H1 (cell line): Measurements from ENCODE around the gene SYNDIG1. TPM values are rescaled to one million over a fixed set of nuclear protein-coding genes. Genes with fewer than 3 reads are reported as not detected.

Source experiments
- CTCF ChIA-PET: fragments of 300-600 bp; sonication (Branson Sonifier 250); formaldehyde crosslinking; loops from one replicate; lab custom pipeline; 2021; ENCODE audit not compliant: partially characterized antibody; lab: Charles Lee
- POLR2A ChIA-PET: fragments of 300-600 bp; sonication (Branson Sonifier 250); formaldehyde crosslinking; loops from one replicate; lab custom pipeline; 2021; ENCODE audit warnings: inconsistent platforms; ENCODE audit not compliant: partially characterized antibody; lab: Charles Lee
- DNase-seq, 2 experiments: peaks; one replicate each; pipeline versions ENCODE4 v3.0.0 to v3.0.0-alpha.2; 2010 to 2022; ENCODE audit warnings: low spot score in 2 of 2, low read depth in 1 of 2, mixed read lengths in 1 of 2
- FAIRE-seq: peaks from 2 replicates; lab custom pipeline; 2011; peaks lifted over from hg19 to GRCh38; lab: Jason Lieb, UNC
- H2AFZ ChIP-seq: 2 replicates; pipeline ENCODE4 v1.8.1; 2012; ENCODE audit warnings: low read length, inconsistent platforms
- H2AK5ac ChIP-seq: 2 replicates; pipeline ENCODE4 v1.6.1; 2013; ENCODE audit warnings: low read depth, low read length
- H2BK120ac ChIP-seq: replicated peaks from 2 replicates; pipeline ENCODE3; 2013; ENCODE audit warnings: low read depth, low read length, inconsistent platforms
- H2BK12ac ChIP-seq: 2 replicates; pipeline ENCODE4 v1.6.1; 2013; ENCODE audit warnings: low read depth, low read length
- H2BK15ac ChIP-seq: 2 replicates; pipeline ENCODE4 v1.6.1; 2013; ENCODE audit warnings: low read length
- H2BK20ac ChIP-seq: 2 replicates; pipeline ENCODE4 v1.6.1; 2013; ENCODE audit warnings: low read length
- H2BK5ac ChIP-seq: 2 replicates; pipeline ENCODE4 v1.6.1; 2013; ENCODE audit warnings: low read depth, low read length
- H3K14ac ChIP-seq: 2 replicates; pipeline ENCODE4 v1.6.1; 2013; ENCODE audit warnings: inconsistent platforms; ENCODE audit not compliant: insufficient read length
- H3K18ac ChIP-seq: 2 replicates; pipeline ENCODE4 v1.6.1; 2013; ENCODE audit warnings: low read length; ENCODE audit errors: extremely low read depth
- H3K23ac ChIP-seq: 2 replicates; pipeline ENCODE4 v1.6.1; 2013; ENCODE audit warnings: inconsistent platforms; ENCODE audit not compliant: insufficient read length
- H3K23me2 ChIP-seq: 2 replicates; pipeline ENCODE4 v1.6.1; 2013; ENCODE audit warnings: low read depth, low read length
- H3K27ac ChIP-seq: 2 replicates; pipeline ENCODE4 v1.6.1; 2011; ENCODE audit warnings: low read depth, low read length, inconsistent platforms
- H3K27me3 ChIP-seq, 4 experiments: replicated peaks in 1 of 4; 1 replicate in 1 of 4; 2 replicates in 3 of 4; pipeline versions ENCODE4 v1.6.1 to v1.8.1; 2011 to 2013; ENCODE audit warnings: low read length in 3 of 4, mild to moderate bottlenecking in 3 of 4, inconsistent platforms in 2 of 4, mixed read lengths in 2 of 4, moderate library complexity in 1 of 4; ENCODE audit not compliant: control insufficient read depth in 3 of 4, insufficient read depth in 3 of 4; ENCODE audit errors: extremely low read depth in 1 of 4
- H3K36me3 ChIP-seq, 4 experiments: 2 replicates each; pipeline versions ENCODE4 v1.6.1 to v1.8.1; 2011 to 2013; ENCODE audit warnings: mild to moderate bottlenecking in 4 of 4, low read length in 3 of 4, moderate library complexity in 2 of 4, control low read depth in 1 of 4, inconsistent platforms in 1 of 4; ENCODE audit not compliant: insufficient read depth in 4 of 4, control insufficient read depth in 2 of 4
- H3K4ac ChIP-seq: replicated peaks from 2 replicates; pipeline ENCODE3; 2013; ENCODE audit warnings: low read length, low read depth, mixed read lengths, inconsistent platforms; ENCODE audit not compliant: insufficient read length
- H3K4me1 ChIP-seq, 4 experiments: replicated peaks in 1 of 4; 1 replicate in 1 of 4; 2 replicates in 3 of 4; pipeline versions ENCODE4 v1.6.1 to v1.8.1; 2011 to 2013; ENCODE audit warnings: low read length in 3 of 4, inconsistent platforms in 2 of 4, mixed read lengths in 1 of 4; ENCODE audit not compliant: insufficient read depth in 4 of 4, control insufficient read depth in 3 of 4
- H3K4me2 ChIP-seq, 2 experiments: 2 replicates each; pipeline versions ENCODE4 v1.6.1 to v1.8.1; 2011 to 2013; ENCODE audit warnings: low read depth in 2 of 2, low read length in 2 of 2, control low read depth in 1 of 2, inconsistent platforms in 1 of 2, mild to moderate bottlenecking in 1 of 2; ENCODE audit not compliant: insufficient read depth in 1 of 2
- H3K4me3 ChIP-seq, 4 experiments: fragments of 200-600, 300-600 bp in 1 of 4; sonication (generic), shearing (Covaris generic), sonication (Bioruptor Twin) in 1 of 4; 2 replicates each; pipeline versions ENCODE4 v1.5.1 to v1.8.1; 2011 to 2016; ENCODE audit warnings: low read length in 4 of 4, low read depth in 3 of 4, control low read depth in 2 of 4, inconsistent platforms in 2 of 4, mild to moderate bottlenecking in 2 of 4, mixed read lengths in 1 of 4, moderate library complexity in 1 of 4; ENCODE audit not compliant: insufficient read depth in 2 of 4; ENCODE audit errors: extremely low read depth in 1 of 4
- H3K56ac ChIP-seq: replicated peaks from 2 replicates; pipeline ENCODE3; 2013; ENCODE audit warnings: low read depth, mild to moderate bottlenecking, mixed read lengths, low read length, inconsistent platforms; ENCODE audit not compliant: insufficient read length
- H3K79me1 ChIP-seq: 2 replicates; pipeline ENCODE4 v1.6.1; 2013; ENCODE audit warnings: low read depth, low read length, control low read depth
- H3K79me2 ChIP-seq, 2 experiments: 2 replicates each; pipeline versions ENCODE4 v1.6.1 to v1.8.1; 2012 to 2013; ENCODE audit warnings: low read length in 2 of 2, mild to moderate bottlenecking in 2 of 2, inconsistent platforms in 1 of 2; ENCODE audit not compliant: insufficient read depth in 2 of 2, control insufficient read depth in 1 of 2
- H3K9ac ChIP-seq, 4 experiments: replicated peaks in 1 of 4; 1 replicate in 1 of 4; 2 replicates in 3 of 4; pipeline versions ENCODE4 v1.6.1 to v1.8.1; 2011 to 2013; ENCODE audit warnings: low read depth in 3 of 4, low read length in 3 of 4, control low read depth in 2 of 4, mild to moderate bottlenecking in 2 of 4, moderate library complexity in 2 of 4, inconsistent platforms in 1 of 4; ENCODE audit errors: extremely low read depth in 1 of 4
- H3K9me3 ChIP-seq, 2 experiments: 2 replicates each; pipeline versions ENCODE4 v1.6.1 to v1.8.1; 2012 to 2013; ENCODE audit warnings: mild to moderate bottlenecking in 2 of 2, moderate library complexity in 2 of 2, control low read depth in 1 of 2, inconsistent platforms in 1 of 2, low read depth in 1 of 2, low read length in 1 of 2, mixed read lengths in 1 of 2; ENCODE audit not compliant: insufficient read depth in 2 of 2
- H4K20me1 ChIP-seq, 2 experiments: replicated peaks in 1 of 2; 2 replicates each; pipeline versions ENCODE3 to v1.8.1; 2011 to 2013; ENCODE audit warnings: inconsistent platforms in 2 of 2, low read length in 2 of 2, mild to moderate bottlenecking in 1 of 2; ENCODE audit not compliant: insufficient read depth in 2 of 2, control insufficient read depth in 1 of 2
- H4K5ac ChIP-seq: 2 replicates; pipeline ENCODE4 v1.6.1; 2013; ENCODE audit warnings: low read length, low read depth, mixed read lengths, inconsistent platforms; ENCODE audit not compliant: insufficient read length
- H4K8ac ChIP-seq: 2 replicates; pipeline ENCODE4 v1.8.0; 2013; ENCODE audit warnings: mild to moderate bottlenecking, moderate library complexity, low read length, inconsistent platforms; ENCODE audit not compliant: insufficient read depth; ENCODE audit errors: extremely low read depth
- H4K91ac ChIP-seq: replicated peaks from 2 replicates; pipeline ENCODE3; 2013; ENCODE audit warnings: low read length, mixed read lengths, inconsistent platforms; ENCODE audit not compliant: insufficient read length
- BACH1 ChIP-seq: IDR thresholded peaks from 2 replicates; pipeline ENCODE4 v1.6.1; 2012; ENCODE audit warnings: low read length, improper control_type of control experiment
- BRCA1 ChIP-seq: IDR thresholded peaks from 2 replicates; pipeline ENCODE4 v1.6.1; 2012; ENCODE audit warnings: low read depth, low read length, improper control_type of control experiment
- CREB1 ChIP-seq: IDR thresholded peaks from 2 replicates; pipeline ENCODE4 v1.6.1; 2012; ENCODE audit warnings: inconsistent platforms
- JUND ChIP-seq: IDR thresholded peaks from 2 replicates; pipeline ENCODE4 v1.6.1; 2011; ENCODE audit warnings: mild to moderate bottlenecking, improper control_type of control experiment, low read length
- MAFK ChIP-seq: IDR thresholded peaks from 2 replicates; pipeline ENCODE4 v1.6.1; 2012; ENCODE audit warnings: low read depth, mild to moderate bottlenecking, improper control_type of control experiment, low read length
- NRF1 ChIP-seq: IDR thresholded peaks from 2 replicates; pipeline ENCODE4 v1.6.1; 2011; ENCODE audit warnings: mild to moderate bottlenecking, low read depth, low read length, improper control_type of control experiment
- POLR2A ChIP-seq, 2 experiments: IDR thresholded peaks; 1 replicate in 1 of 2; 2 replicates in 1 of 2; pipeline ENCODE4 v1.6.1; 2011; ENCODE audit warnings: low read depth in 2 of 2, low read length in 2 of 2, mild to moderate bottlenecking in 2 of 2; ENCODE audit errors: control extremely low read depth in 1 of 2
- RAD21 ChIP-seq, 2 experiments: IDR thresholded peaks in 1 of 2; conservative IDR thresholded peaks in 1 of 2; 2 replicates each; pipeline ENCODE4 v1.6.1; 2011; ENCODE audit warnings: low read depth in 2 of 2, low read length in 2 of 2, improper control_type of control experiment in 1 of 2, inconsistent platforms in 1 of 2, mild to moderate bottlenecking in 1 of 2, moderate library complexity in 1 of 2
- RFX5 ChIP-seq: IDR thresholded peaks from 2 replicates; pipeline ENCODE4 v1.6.1; 2011; ENCODE audit warnings: low read depth, low read length, improper control_type of control experiment, borderline replicate concordance
- SP2 ChIP-seq: IDR thresholded peaks from 2 replicates; pipeline ENCODE4 v1.6.1; 2012; ENCODE audit warnings: mild to moderate bottlenecking, low read length, inconsistent platforms
- TCF12 ChIP-seq: IDR thresholded peaks from 2 replicates; pipeline ENCODE4 v1.6.1; 2011; ENCODE audit warnings: low read depth, mild to moderate bottlenecking, low read length
- YY1 ChIP-seq: IDR thresholded peaks from 2 replicates; pipeline ENCODE4 v1.6.1; 2011; ENCODE audit warnings: low read depth, mild to moderate bottlenecking, low read length
- ZNF274 ChIP-seq: IDR thresholded peaks from 2 replicates; pipeline ENCODE4 v1.7.0; 2012; ENCODE audit warnings: low read length, borderline replicate concordance; ENCODE audit errors: extremely low read depth
- WGBS, 2 experiments: shearing (Covaris generic) in 1 of 2; methylation state at CpG; one replicate each; pipeline versions ENCODE4 v1.1.6 to v1.1.7; 2013 to 2015; ENCODE audit warnings: low lambda C conversion rate in 2 of 2, mixed read lengths in 2 of 2, inconsistent platforms in 1 of 2, low coverage in 1 of 2, missing lambda C conversion rate in 1 of 2; ENCODE audit not compliant: insufficient replicate concordance in 2 of 2, insufficient coverage in 1 of 2, insufficient read length in 1 of 2; ENCODE audit errors: extremely low coverage in 1 of 2, missing lambda C conversion rate in 1 of 2; 5-methylcytosine and 5-hydroxymethylcytosine counted together
- polyA plus RNA-seq, 7 experiments: library from polyadenylated mRNA; depleted of rRNA in 3 of 7; stranded (reverse) in 5 of 7; unstranded in 2 of 7; fragments of >200 nt in 5 of 7; fragments of 200-250 nt in 2 of 7; gene quantifications; 1 replicate in 5 of 7; 2 replicates in 1 of 7; 4 replicates in 1 of 7; pipeline versions ENCODE4 v1.2.1 to v1.2.3, GENCODE V29; 2011 to 2013; ENCODE audit warnings: missing spikeins in 2 of 7, mixed read lengths in 2 of 7
- total RNA-seq: library from RNA; stranded (reverse); fragmentation: NEBNext Ultra II Directional; extraction: Animal tissue kit (Norgen Biotek cat#: 25700); gene quantifications from 2 replicates; pipeline ENCODE4 v1.2.1, GENCODE V29; 2021
- TF ChIP-seq, protein P1 (sequence below): IDR thresholded peaks from 2 replicates; pipeline ENCODE4 v1.6.1; 2011; ENCODE audit warnings: low read depth, mild to moderate bottlenecking, low read length; ENCODE audit not compliant: insufficient read depth

Gene SYNDIG1
- total and polyA plus RNA-seq, 2 of the 8 experiments (the other 6 are each of a cell fraction or from before 2014, with no cell fraction given), result 6.5 to 7.8 TPM

DNA sequence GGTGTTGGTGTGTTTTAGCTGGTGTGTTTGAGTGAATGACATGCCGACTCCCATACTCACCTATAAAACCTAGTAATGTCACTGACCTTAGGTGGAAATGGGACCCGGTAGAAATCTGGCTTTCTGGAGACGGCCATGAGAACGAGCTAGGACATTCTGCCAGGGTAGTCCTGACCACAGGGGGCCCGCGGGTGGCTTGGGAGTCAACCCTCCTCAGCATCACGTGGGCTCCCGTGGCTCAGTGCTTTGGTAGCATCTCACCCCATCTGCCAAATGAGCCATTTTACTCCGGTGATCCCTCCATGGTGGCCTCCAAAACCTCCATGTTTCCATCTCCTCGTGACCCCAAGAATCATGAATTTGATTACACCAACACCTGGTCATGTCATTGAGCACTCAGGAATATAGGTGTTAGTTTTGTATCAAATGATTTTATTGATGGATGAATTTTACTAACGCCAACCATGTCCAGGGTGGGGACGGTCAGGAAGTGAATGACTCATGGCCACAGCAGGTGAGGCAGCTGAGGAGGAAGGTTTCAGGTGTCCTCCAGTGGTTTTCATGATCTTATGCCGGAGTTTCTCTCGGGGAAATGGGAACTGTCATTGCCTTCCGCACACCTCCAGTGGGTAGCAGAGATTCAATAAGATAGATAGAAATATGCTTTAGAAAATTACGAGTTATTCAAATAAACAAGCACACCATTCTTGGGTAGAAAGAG lies 195.0 kb downstream of the SYNDIG1 start:
- Histone ChIP-seq H2AFZ (no peak overlapping the region), H3K27ac (no peak overlapping the region), H3K56ac (no peak overlapping the region), H2BK5ac (no peak overlapping the region), H3K23me2 (no peaks in the 10 kb centered on the region), H3K79me2 (no peaks in the 10 kb centered on the region), H3K18ac (no peak overlapping the region), H2BK15ac (no peak overlapping the region), H3K27me3 (no peaks in the 10 kb centered on the region), H2BK12ac (no peak overlapping the region), H3K79me1 (no peaks in the 10 kb centered on the region), H4K8ac (no peak overlapping the region), H3K14ac (no peak overlapping the region), H3K9me3 (no peaks in the 10 kb centered on the region; a peak in 1 of 4 replicates), H2BK120ac (no peak overlapping the region), H2BK20ac (no peak overlapping the region), H3K36me3 (no peaks in the 10 kb centered on the region), H4K20me1 (peaks cover 0 to 2% of the 10 kb centered on the region in 2 experiments), H3K4me1 (no peaks in the 10 kb centered on the region; a peak in 1 of 7 replicates), H3K9ac (no peak overlapping the region), H4K91ac (no peak overlapping the region), H4K5ac (no peak overlapping the region), H2AK5ac (no peak overlapping the region), H3K4me3 (no peak overlapping the region), H3K4ac (no peak overlapping the region), H3K23ac (no peak overlapping the region), H3K4me2 (no peak overlapping the region)
- WGBS, 2 experiments, result 92% methylated on average over 15 of the region's 16 CpGs; no CpG with 5 or more reads in 1 of the 2 experiments
- DNase-seq, result no peak
- CTCF ChIA-PET, result interaction anchor here (0.5 to 2.1 kb wide), 4 partner anchors 12 to 620 kb away, joined by 3 to 7 read pairs (median 4); no protein-coding TSS in a partner anchor
- POLR2A ChIA-PET, result interaction anchor here (0.6 kb wide), 1 partner anchor 69 kb away, joined by 3 read pairs; no protein-coding TSS in a partner anchor
- FAIRE-seq, result no peak
- TF ChIP-seq JUND (no peak), NRF1 (no peak), YY1 (no peak), TCF12 (no peak), SP2 (no peak), RAD21 (IDR thresholded peaks at IDR 0.05 in 1 of 2, conservative IDR thresholded peaks at IDR 0.05 in 1 of 2; ENCODE audit: low read depth in 2 of 2, low read length in 2 of 2) (no peak), MAFK (no peak), BACH1 (no peak), RFX5 (no peak), POLR2A (IDR thresholded peaks at IDR 0.05; ENCODE audit: control extremely low read depth in 1 of 2, low read depth in 2 of 2, low read length in 2 of 2) (no peak), ZNF274 (no peak), BRCA1 (no peak), CREB1 (no peak)
- TF ChIP-seq, protein P1, sequence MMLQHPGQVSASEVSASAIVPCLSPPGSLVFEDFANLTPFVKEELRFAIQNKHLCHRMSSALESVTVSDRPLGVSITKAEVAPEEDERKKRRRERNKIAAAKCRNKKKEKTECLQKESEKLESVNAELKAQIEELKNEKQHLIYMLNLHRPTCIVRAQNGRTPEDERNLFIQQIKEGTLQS, result no peak
